HG02885 (cell line): ENCODE results near the gene UNC5B.

ENCODE experiments used
- ATAC-seq: cut with Tn5 transposase; IDR thresholded peaks from one replicate; pipeline ENCODE4 v1.9.1; 2021; ENCODE audit warnings: mild to moderate bottlenecking; ENCODE audit not compliant: unreplicated experiment, poor library complexity

UNC5B gene

GRCh38 chr10:71351628-71352319, 139.4 kb downstream of the UNC5B start:
- ATAC-seq = no peak
